Measurements from ENCODE around the gene MEPCE. TPM values are rescaled to one million over a fixed set of nuclear protein-coding genes. Genes with fewer than 3 reads are reported as not detected.
"Not testable (repeated sequence)": the region's sequence is repeated elsewhere in the genome, so short reads cannot be mapped to it uniquely, and the experiment has no call there.

Gene MEPCE
- total RNA-seq, 4 donors from 2014 or later, result 21.2 to 44.9 (median 40.6) TPM

GRCh38 chr7:100449190-100449795, 19.7 kb downstream of the MEPCE start:
- Histone ChIP-seq H3K36me3 (no peaks in the 10 kb centered on the region), H3K4me3 (peak overlapping the region in 1 of 4 donors; percentile 80)
- DNase-seq (ENCODE audit: extremely low spot score), result no peak

GRCh38 chr7:100452513-100452912, 22.9 kb downstream of the MEPCE start:
- H3K4me1 ChIP-seq, result peaks cover 6 to 21% (median 18%) of the 10 kb centered on the region in 4 donors
- DNase-seq (ENCODE audit: extremely low spot score), result no peak
- no peaks in the 10 kb centered on the region for H3K9me3 ChIP-seq
- no peaks in the 10 kb centered on the region for H3K27me3 ChIP-seq
- H3K27ac ChIP-seq (replicated peaks in 1 of 4), result no peak overlapping the region
- H3K36me3 ChIP-seq, result peaks cover 0 to 4% (median 0%) of the 10 kb centered on the region in 4 donors
- no peak for TF ChIP-seq CTCF (IDR thresholded peaks at IDR 0.05)
- no peak for TF ChIP-seq POLR2A (IDR thresholded peaks at IDR 0.05; ENCODE audit: low read depth)
- no peak for TF ChIP-seq EP300 (IDR thresholded peaks at IDR 0.05)
- no peak for TF ChIP-seq POLR2AphosphoS5 (IDR thresholded peaks at IDR 0.05)
- intact Hi-C loops (cut with DNase I), result no loop called here
- no peak overlapping the region for H3K4me3 ChIP-seq
- WGBS, result 89% methylated on average over 3 of the region's 3 CpGs

More at GRCh38 chr7:100449190-100449795, 19.7 kb downstream of the MEPCE start:
- Histone ChIP-seq H3K27ac (replicated peaks in 1 of 4) (peak overlapping the region; percentile 85 to 94 (median 91)), H3K9me3 (no peaks in the 10 kb centered on the region), H3K4me1 (peaks cover 14 to 37% (median 28%) of the 10 kb centered on the region in 4 donors), H3K27me3 (no peaks in the 10 kb centered on the region)
- TF ChIP-seq POLR2AphosphoS5 (IDR thresholded peaks at IDR 0.05), result no peak
- TF ChIP-seq CTCF (IDR thresholded peaks at IDR 0.05), result no peak
- no peak for TF ChIP-seq POLR2A (IDR thresholded peaks at IDR 0.05; ENCODE audit: low read depth)
- no peak for TF ChIP-seq EP300 (IDR thresholded peaks at IDR 0.05)
- WGBS, result 91% methylated on average over 13 of the region's 13 CpGs
- intact Hi-C loops (cut with DNase I), result no loop called here

- H3K27me3 ChIP-seq; DNase-seq (ENCODE audit: extremely low spot score); H3K27ac ChIP-seq (replicated peaks in 1 of 4); H3K36me3 ChIP-seq; H3K4me3 ChIP-seq; H3K9me3 ChIP-seq; intact Hi-C loops (cut with DNase I): not testable (repeated sequence)
- 89% methylated on average over 8 of the region's 8 CpGs for WGBS
- H3K4me1 ChIP-seq, result peaks cover 6 to 21% (median 18%) of the 10 kb centered on the region in 4 donors
These were observed 24.2 kb downstream of the MEPCE start for GRCh38 chr7:100453854-100454253.

DNA sequence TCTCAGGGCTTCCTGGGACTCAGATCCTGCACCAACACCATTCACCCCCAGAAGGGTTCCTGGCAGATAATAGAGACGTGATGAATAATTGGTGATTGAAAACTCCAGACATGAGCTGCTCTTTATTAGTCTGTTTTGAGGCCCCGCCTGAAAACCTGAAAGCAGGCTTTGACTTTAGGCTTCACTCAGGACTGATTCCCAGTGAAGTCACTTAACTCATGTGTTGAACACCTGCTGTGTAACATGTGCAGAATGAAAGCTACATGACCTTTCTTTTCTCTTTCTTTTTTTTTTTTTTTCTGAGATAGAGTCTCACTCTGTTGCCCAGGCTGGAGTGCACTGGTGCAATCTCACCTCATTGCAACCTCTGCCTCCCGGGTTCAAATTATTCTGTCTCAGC, 25.6 kb downstream of the MEPCE start:
- no peak for TF ChIP-seq CTCF (IDR thresholded peaks at IDR 0.05)
- no peak for TF ChIP-seq POLR2A (IDR thresholded peaks at IDR 0.05; ENCODE audit: low read depth)
- TF ChIP-seq POLR2AphosphoS5 (IDR thresholded peaks at IDR 0.05), result no peak
- no peak for TF ChIP-seq EP300 (IDR thresholded peaks at IDR 0.05)
- intact Hi-C loops (cut with DNase I), result no loop called here
- Histone ChIP-seq H3K36me3 (peaks cover 0 to 4% (median under 1%) of the 10 kb centered on the region in 4 donors), H3K9me3 (no peaks in the 10 kb centered on the region), H3K4me3 (no peak overlapping the region), H3K27me3 (no peaks in the 10 kb centered on the region), H3K27ac (replicated peaks in 1 of 4) (no peak overlapping the region), H3K4me1 (peaks cover 0 to 10% (median 8%) of the 10 kb centered on the region in 4 donors)
- 91% methylated on average over 3 of the region's 3 CpGs for WGBS
- DNase-seq (ENCODE audit: extremely low spot score), result no peak

- intact Hi-C loops (cut with DNase I), result no loop called here
- DNase-seq (ENCODE audit: extremely low spot score), result no peak
- H3K9me3 ChIP-seq, result no peaks in the 10 kb centered on the region
- TF ChIP-seq POLR2AphosphoS5 (IDR thresholded peaks at IDR 0.05) (no peak), POLR2A (IDR thresholded peaks at IDR 0.05; ENCODE audit: low read depth) (no peak)
- peaks cover 0 to 15% (median 5%) of the 10 kb centered on the region in 4 donors for H3K36me3 ChIP-seq
- H3K27me3 ChIP-seq, result no peaks in the 10 kb centered on the region
- no peak overlapping the region for H3K27ac ChIP-seq (replicated peaks in 1 of 4)
- WGBS, result 86% methylated on average over 14 of the region's 14 CpGs
- no peak overlapping the region for H3K4me3 ChIP-seq
- H3K4me1 ChIP-seq, result no peaks in the 10 kb centered on the region
These were observed 26.9 kb downstream of the MEPCE start for GRCh38 chr7:100456562-100456961.

- Histone ChIP-seq H3K4me1 (no peaks in the 10 kb centered on the region), H3K36me3 (peaks cover 0 to 18% (median 6%) of the 10 kb centered on the region in 4 donors), H3K27ac (replicated peaks in 1 of 4) (no peak overlapping the region), H3K9me3 (no peaks in the 10 kb centered on the region), H3K4me3 (no peak overlapping the region), H3K27me3 (no peaks in the 10 kb centered on the region)
- DNase-seq (ENCODE audit: extremely low spot score), result no peak
- TF ChIP-seq POLR2A (IDR thresholded peaks at IDR 0.05; ENCODE audit: low read depth) (no peak), POLR2AphosphoS5 (IDR thresholded peaks at IDR 0.05) (no peak), CTCF (IDR thresholded peaks at IDR 0.05) (no peak)
- WGBS, result 88% methylated on average over 6 of the region's 6 CpGs
- intact Hi-C loops (cut with DNase I), result no loop called here
These were observed 27.4 kb downstream of the MEPCE start for GRCh38 chr7:100457033-100457432.
